NCI-H146 (cell line): ENCODE data around the gene MRPL2.
A peak's percentile ranks its signal among the peaks of the same experiment; 100 is the strongest.

Experiments used
- DNase-seq: peaks from one replicate; lab custom pipeline; 2025; lab: John Stamatoyannopoulos, UW

The MRPL2 gene

GRCh38 chr6:43021270-43022047 is 37.8 kb downstream of the MRPL2 start, which contains the start of gene RRP36:
RRP36 (plus strand) TSS chr6:43021623; CDS start chr6:43021655, 32 bp downstream.
- DNase-seq = peak; percentile 82

DNA sequence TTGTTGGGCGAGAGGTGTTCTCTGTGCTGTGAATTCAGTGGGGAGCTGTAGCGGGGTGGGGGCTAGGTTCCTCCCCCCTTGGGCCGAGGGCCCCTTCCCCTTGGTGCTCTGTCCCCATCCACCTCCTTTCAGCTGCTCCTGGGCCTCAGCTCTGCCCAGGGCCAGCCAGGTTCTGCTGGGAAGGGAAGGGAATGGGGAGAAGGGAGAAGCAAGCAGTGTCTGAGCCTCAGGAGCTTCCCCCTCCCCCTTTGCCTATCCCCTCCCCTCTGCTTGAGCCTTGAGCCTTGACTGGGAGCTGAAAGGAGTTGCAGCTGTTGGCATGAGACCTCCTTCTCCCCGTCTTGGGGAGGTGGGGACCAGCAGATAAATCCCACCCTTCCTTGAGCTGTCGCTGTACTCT is 38.4 kb downstream of the MRPL2 start:
- DNase-seq = no peak

GRCh38 chr6:43020052-43020705 is 39.1 kb downstream of the MRPL2 start:
- DNase-seq = no peak

- DNase-seq = no peak
Observed at GRCh38 chr6:43019152-43019551, 40.1 kb downstream of the MRPL2 start.

- no peak for DNase-seq
Observed at GRCh38 chr6:43016943-43017334, 42.3 kb downstream of the MRPL2 start.

GRCh38 chr6:43016176-43016942 is 42.9 kb downstream of the MRPL2 start:
- no peak for DNase-seq

DNA sequence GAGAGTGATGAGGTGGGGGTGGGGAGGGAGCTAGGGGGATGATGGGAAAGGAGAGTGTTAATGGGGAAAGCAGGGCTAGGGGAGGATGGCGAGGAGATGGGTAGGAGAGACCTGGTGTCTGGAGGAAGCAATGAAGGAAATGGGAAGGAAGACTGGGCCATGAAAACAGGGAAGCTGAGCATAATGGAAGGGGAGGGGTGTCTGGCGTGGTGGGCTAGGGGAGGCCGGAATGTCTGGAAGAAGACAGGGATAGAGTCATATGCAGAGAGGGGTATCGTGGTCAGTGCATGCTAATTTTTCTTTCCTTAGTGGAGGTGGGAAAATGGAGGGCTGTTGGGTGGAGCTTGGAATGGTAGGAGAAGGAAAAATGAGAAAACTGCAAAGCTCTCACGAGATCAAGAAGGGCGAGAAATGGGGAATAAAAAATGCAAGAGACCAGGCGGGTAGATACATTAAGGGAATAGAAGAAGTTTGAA is 44.8 kb downstream of the MRPL2 start:
- peak; percentile 52 for DNase-seq

- peak; percentile 100 for DNase-seq
Observed at GRCh38 chr6:43013843-43014433, 45.3 kb downstream of the MRPL2 start, which contains the start of the genes KLHDC3 and MEA1. KLHDC3 (plus strand) TSS chr6:43014249; CDS start chr6:43017193, 2,944 bp downstream. MEA1 (minus strand) TSS chr6:43013946; CDS start chr6:43013813, 133 bp downstream.

- peak; percentile 74 for DNase-seq
Observed at GRCh38 chr6:43013097-43013842, 46.0 kb downstream of the MRPL2 start.

- no peak for DNase-seq
Observed at GRCh38 chr6:43012364-43012763, 46.9 kb downstream of the MRPL2 start.

- no peak for DNase-seq
Observed at GRCh38 chr6:43011207-43011606, 48.0 kb downstream of the MRPL2 start.

GRCh38 chr6:43009124-43009523 is 50.1 kb downstream of the MRPL2 start:
- DNase-seq = peak; percentile 34

GRCh38 chr6:43007126-43007525 is 52.1 kb downstream of the MRPL2 start:
- DNase-seq = no peak

- no peak for DNase-seq
Observed at GRCh38 chr6:43006251-43006650, 53.0 kb downstream of the MRPL2 start.

GRCh38 chr6:43005844-43006243 is 53.4 kb downstream of the MRPL2 start:
- DNase-seq = no peak
